Neural cell (in vitro differentiated cells): Measurements from ENCODE around the gene PGAP1. TPM values are rescaled to one million over a fixed set of nuclear protein-coding genes. Genes with fewer than 3 reads are reported as not detected.
A peak's percentile ranks its signal among the peaks of the same experiment; 100 is the strongest.

ENCODE experiments used
- H2AFZ ChIP-seq: fragments of 200-600, 300-800 bp; sonication (generic), shearing (Covaris generic); 2 replicates; pipeline ENCODE4 v1.6.0; 2014; ENCODE audit warnings: low read depth, mild to moderate bottlenecking, antibody characterized with exemption, low read length, moderate library complexity
- H3F3A ChIP-seq: fragments of 200-600 bp; shearing (Covaris generic); 2 replicates; pipeline ENCODE4 v1.6.1; 2016; ENCODE audit warnings: mild to moderate bottlenecking, moderate library complexity, mixed read lengths, antibody characterized with exemption, low read length; ENCODE audit not compliant: insufficient read depth, poor library complexity, severe bottlenecking
- H3K27ac ChIP-seq: fragments of 200-600, 300-800 bp; sonication (generic), shearing (Covaris generic); 2 replicates; pipeline ENCODE4 v1.5.1; 2014; ENCODE audit warnings: mild to moderate bottlenecking, low read length, moderate library complexity
- H3K27me3 ChIP-seq: fragments of 300-800, 200-600 bp; sonication (generic), shearing (Covaris generic); 2 replicates; pipeline ENCODE4 v1.6.0; 2014; ENCODE audit warnings: mild to moderate bottlenecking, low read depth, low read length, moderate library complexity; ENCODE audit not compliant: insufficient read depth
- H3K36me3 ChIP-seq: fragments of 300-800, 200-600 bp; sonication (generic), shearing (Covaris generic); 2 replicates; pipeline ENCODE4 v1.5.1; 2014; ENCODE audit warnings: mild to moderate bottlenecking, antibody characterized with exemption, low read length, moderate library complexity; ENCODE audit not compliant: insufficient read depth
- H3K4me2 ChIP-seq: fragments of 300-800, 200-600 bp; sonication (generic), shearing (Covaris generic); 2 replicates; pipeline ENCODE4 v1.6.0; 2014; ENCODE audit warnings: mild to moderate bottlenecking, low read length
- H3K4me3 ChIP-seq: fragments of 300-800, 200-600 bp; sonication (generic), shearing (Covaris generic); 2 replicates; pipeline ENCODE4 v1.5.1; 2014; ENCODE audit warnings: mild to moderate bottlenecking, low read length, moderate library complexity
- H3K79me2 ChIP-seq: fragments of 200-600 bp; shearing (Covaris generic); replicated peaks from 2 replicates; pipeline ENCODE4 v1.6.0; 2014; ENCODE audit warnings: mild to moderate bottlenecking, low read length, moderate library complexity; ENCODE audit not compliant: insufficient read depth
- H3K9ac ChIP-seq: fragments of 300-800, 200-600 bp; sonication (generic), shearing (Covaris generic); 2 replicates; pipeline ENCODE4 v1.6.1; 2016; ENCODE audit warnings: mild to moderate bottlenecking, low read length, mixed read lengths
- H3K9me2 ChIP-seq: fragments of 200-600 bp; shearing (Covaris generic); 2 replicates; pipeline ENCODE4 v1.6.1; 2016; ENCODE audit warnings: mild to moderate bottlenecking, low read length, mixed read lengths; ENCODE audit not compliant: insufficient read depth
- H3K9me3 ChIP-seq: fragments of 200-600, 300-800 bp; sonication (generic), shearing (Covaris generic); 2 replicates; pipeline ENCODE4 v1.6.1; 2016; ENCODE audit warnings: mild to moderate bottlenecking, mixed run types, low read length, moderate library complexity, mixed read lengths
- H4K20me1 ChIP-seq: fragments of 200-600 bp; shearing (Covaris generic); 2 replicates; pipeline ENCODE4 v1.6.1; 2016; ENCODE audit warnings: mild to moderate bottlenecking, mixed run types; ENCODE audit not compliant: insufficient read depth
- CTCF ChIP-seq: fragments of 450-650 bp; IDR thresholded peaks from 2 replicates; pipeline ENCODE4 v1.5.1; 2014; ENCODE audit warnings: antibody characterized with exemption, mild to moderate bottlenecking, moderate library complexity; ENCODE audit not compliant: poor library complexity, severe bottlenecking
- EP300 ChIP-seq: fragments of 450-650 bp; conservative IDR thresholded peaks from 2 replicates; pipeline ENCODE4 v1.6.1; 2014; ENCODE audit warnings: antibody characterized with exemption, mild to moderate bottlenecking, moderate library complexity; ENCODE audit not compliant: poor library complexity, severe bottlenecking
- EZH2 ChIP-seq: fragments of 200-600, 300-800 bp; shearing (Covaris generic), sonication (generic); IDR thresholded peaks from 2 replicates; pipeline ENCODE4 v1.6.1; 2014; ENCODE audit warnings: antibody characterized with exemption, low read length, borderline replicate concordance, mild to moderate bottlenecking; ENCODE audit not compliant: insufficient read depth, poor library complexity, severe bottlenecking
- MXI1 ChIP-seq: fragments of 450-650 bp; conservative IDR thresholded peaks from 2 replicates; pipeline ENCODE4 v1.6.1; 2014; ENCODE audit warnings: antibody characterized with exemption, mild to moderate bottlenecking; ENCODE audit not compliant: poor library complexity, severe bottlenecking
- POLR2AphosphoS5 ChIP-seq: IDR thresholded peaks from 2 replicates; pipeline ENCODE4 v1.6.1; 2012
- RAD21 ChIP-seq: fragments of 450-650 bp; conservative IDR thresholded peaks from 2 replicates; pipeline ENCODE4 v1.6.1; 2014; ENCODE audit warnings: antibody characterized with exemption, mild to moderate bottlenecking, moderate library complexity
- REST ChIP-seq: IDR thresholded peaks from 2 replicates; pipeline ENCODE4 v1.6.1; 2012; ENCODE audit warnings: borderline replicate concordance
- SMC3 ChIP-seq: fragments of 450-650 bp; conservative IDR thresholded peaks from 2 replicates; pipeline ENCODE4 v1.6.1; 2014; ENCODE audit warnings: antibody characterized with exemption, mild to moderate bottlenecking, moderate library complexity; ENCODE audit not compliant: poor library complexity
- TAF1 ChIP-seq: IDR thresholded peaks from 2 replicates; pipeline ENCODE4 v1.6.1; 2012; ENCODE audit warnings: low read depth
- polyA plus RNA-seq: library from polyadenylated mRNA; depleted of rRNA; stranded (reverse); fragments of >200 nt; gene quantifications from 2 replicates; pipeline ENCODE4 v1.2.3, GENCODE V29; 2014

PGAP1 gene
- polyA plus RNA-seq, 1 donor from 2014 or later: 63.3 TPM

GRCh38 chr2:196827356-196827755 lies 99.2 kb downstream of the PGAP1 start:
- no peak overlapping the region for H3K4me2 ChIP-seq
- H3K9me2 ChIP-seq: no peaks in the 10 kb centered on the region
- no peak overlapping the region for H3K9ac ChIP-seq
- no peaks in the 10 kb centered on the region for H3K79me2 ChIP-seq
- no peak overlapping the region for H2AFZ ChIP-seq
- no peak overlapping the region for H3K4me3 ChIP-seq
- peaks cover 2% of the 10 kb centered on the region for H3F3A ChIP-seq
- H3K36me3 ChIP-seq: no peaks in the 10 kb centered on the region
- no peak for TF ChIP-seq MXI1
- TF ChIP-seq POLR2AphosphoS5: no peak
- no peak for TF ChIP-seq EP300
- no peak for TF ChIP-seq SMC3
- TF ChIP-seq EZH2: no peak
- TF ChIP-seq RAD21: no peak
- TF ChIP-seq TAF1: no peak
- TF ChIP-seq REST: no peak
- TF ChIP-seq CTCF: no peak
- H4K20me1 ChIP-seq: no peaks in the 10 kb centered on the region
- no peak overlapping the region for H3K27ac ChIP-seq
- H3K9me3 ChIP-seq: no peaks in the 10 kb centered on the region
- no peaks in the 10 kb centered on the region for H3K27me3 ChIP-seq

GRCh38 chr2:196823750-196824522 lies 102.6 kb downstream of the PGAP1 start:
- Histone ChIP-seq H2AFZ (no peak overlapping the region), H3K4me2 (no peak overlapping the region)

More at GRCh38 chr2:196823750-196824522, 102.6 kb downstream of the PGAP1 start:
- no peaks in the 10 kb centered on the region for H4K20me1 ChIP-seq
- H3K36me3 ChIP-seq: no peaks in the 10 kb centered on the region
- peak overlapping the region; percentile 7 for H3K27ac ChIP-seq
- H3K9me3 ChIP-seq: no peaks in the 10 kb centered on the region
- H3K9me2 ChIP-seq: no peaks in the 10 kb centered on the region
- no peak overlapping the region for H3K4me3 ChIP-seq
- no peaks in the 10 kb centered on the region for H3K27me3 ChIP-seq
- H3K79me2 ChIP-seq: no peaks in the 10 kb centered on the region
- TF ChIP-seq POLR2AphosphoS5: peak; percentile 26
- TF ChIP-seq TAF1: no peak
- peak; percentile 67 for TF ChIP-seq EP300
- H3K9ac ChIP-seq: no peak overlapping the region
- H3F3A ChIP-seq: peaks cover 2% of the 10 kb centered on the region
